HCT116 (cell line): Measurements from ENCODE around the gene CCL14. TPM values are rescaled to one million over a fixed set of nuclear protein-coding genes. Genes with fewer than 3 reads are reported as not detected.

ENCODE experiments used
- ATAC-seq: fragments of 200-7000 bp; cut with Tn5 transposase; 2 replicates; pipeline ENCODE4 v1.9.1; 2020; ENCODE audit warnings: mild to moderate bottlenecking, moderate library complexity
- BruUV-seq: library from RNA; stranded (reverse); fragments of 400-500 nt; replicated peaks from 2 replicates; lab custom pipeline; 2021; lab: Mats Ljungman, UMichigan
- CTCF ChIA-PET: fragments of 300-600 bp; sonication (Branson Sonifier 250); formaldehyde crosslinking; loops from one replicate; lab custom pipeline; 2021; ENCODE audit warnings: antibody characterized with exemption; lab: Charles Lee
- POLR2A ChIA-PET: fragments of 300-600, 350-600 bp; sonication (Branson Sonifier 250); formaldehyde crosslinking; loops from one replicate; lab custom pipeline; 2021; ENCODE audit warnings: antibody characterized with exemption; lab: Charles Lee
- RAD21 ChIA-PET, 2 experiments: fragments of 300-600 bp; sonication (Branson Sonifier 250); formaldehyde crosslinking; loops; one replicate each; lab custom pipeline; 2023; ENCODE audit warnings: low total read pairs in 2 of 2; ENCODE audit not compliant: uncharacterized antibody in 2 of 2, unreplicated experiment in 2 of 2, low non-redundant PET in 1 of 2; lab: Charles Lee
- DNase-seq: peaks from one replicate; pipeline ENCODE4 v3.0.0-alpha.2; 2010; ENCODE audit warnings: low read depth, low spot score
- H2AFZ ChIP-seq: fragments of 200-600 bp; shearing (Covaris generic), sonication (generic); 2 replicates; pipeline ENCODE4 v1.6.1; 2017; ENCODE audit warnings: low read depth, mixed run types, mixed read lengths, antibody characterized with exemption, low read length; ENCODE audit not compliant: poor library complexity, severe bottlenecking
- H3K27ac ChIP-seq: 2 replicates; pipeline ENCODE4 v1.5.1; 2012; ENCODE audit warnings: low read depth, low read length
- H3K27me3 ChIP-seq: fragments of 200-600 bp; sonication (generic); 2 replicates; pipeline ENCODE4 v1.6.1; 2016; ENCODE audit warnings: mixed run types, low read length, mixed read lengths; ENCODE audit not compliant: insufficient read depth
- H3K36me3 ChIP-seq, 2 experiments: fragments of 200-500 bp in 1 of 2; fragments of 200-600 bp in 1 of 2; sonication (Bioruptor generic) in 1 of 2; sonication (generic) in 1 of 2; 2 replicates each; pipeline versions ENCODE4 v1.5.1 to v1.6.1; 2014 to 2016; ENCODE audit warnings: low read length in 2 of 2, inconsistent platforms in 1 of 2, mixed read lengths in 1 of 2, mixed run types in 1 of 2; ENCODE audit not compliant: insufficient read depth in 2 of 2, control insufficient read depth in 1 of 2
- H3K4me1 ChIP-seq, 2 experiments: fragments of 200-600 bp in 1 of 2; sonication (generic) in 1 of 2; 2 replicates each; pipeline versions ENCODE4 v1.5.1 to v1.6.1; 2012 to 2017; ENCODE audit warnings: low read length in 2 of 2, inconsistent platforms in 1 of 2, mild to moderate bottlenecking in 1 of 2, mixed read lengths in 1 of 2, mixed run types in 1 of 2, moderate library complexity in 1 of 2; ENCODE audit not compliant: insufficient read depth in 2 of 2, control insufficient read depth in 1 of 2
- H3K4me2 ChIP-seq: fragments of 200-600 bp; sonication (generic); 2 replicates; pipeline ENCODE4 v1.6.1; 2017; ENCODE audit warnings: mixed run types, low read length, mixed read lengths
- H3K4me3 ChIP-seq, 2 experiments: fragments of 200-600 bp in 1 of 2; sonication (generic) in 1 of 2; replicated peaks in 1 of 2; 2 replicates each; pipeline ENCODE4 v1.5.1; 2011 to 2016; ENCODE audit warnings: low read length in 2 of 2, control low read depth in 1 of 2, low read depth in 1 of 2, mild to moderate bottlenecking in 1 of 2, mixed read lengths in 1 of 2, mixed run types in 1 of 2
- H3K79me2 ChIP-seq: fragments of 200-600 bp; sonication (generic); 2 replicates; pipeline ENCODE4 v1.6.1; 2017; ENCODE audit warnings: mild to moderate bottlenecking, mixed run types, low read length, moderate library complexity, mixed read lengths; ENCODE audit not compliant: insufficient read depth
- H3K9ac ChIP-seq: fragments of 200-600 bp; sonication (generic); 2 replicates; pipeline ENCODE4 v1.6.1; 2016; ENCODE audit warnings: low read length, mixed read lengths
- H3K9me2 ChIP-seq: fragments of 200-600 bp; sonication (generic), shearing (Covaris generic); 2 replicates; pipeline ENCODE4 v1.6.1; 2017; ENCODE audit warnings: mixed run types, mild to moderate bottlenecking, moderate library complexity; ENCODE audit not compliant: insufficient read depth
- H3K9me3 ChIP-seq, 2 experiments: fragments of 200-500 bp in 1 of 2; fragments of 200-600 bp in 1 of 2; sonication (Bioruptor generic) in 1 of 2; sonication (generic) in 1 of 2; 2 replicates each; pipeline ENCODE4 v1.6.1; 2014 to 2017; ENCODE audit warnings: low read length in 2 of 2, mixed read lengths in 2 of 2, inconsistent platforms in 1 of 2, low read depth in 1 of 2, mild to moderate bottlenecking in 1 of 2, mixed run types in 1 of 2, moderate library complexity in 1 of 2; ENCODE audit not compliant: control insufficient read depth in 1 of 2, insufficient read depth in 1 of 2
- H4K20me1 ChIP-seq: fragments of 200-600 bp; sonication (generic), shearing (Covaris generic); 2 replicates; pipeline ENCODE4 v1.6.1; 2017; ENCODE audit warnings: mixed run types, mild to moderate bottlenecking, moderate library complexity; ENCODE audit not compliant: insufficient read depth
- CEBPB ChIP-seq: IDR thresholded peaks from 2 replicates; pipeline ENCODE4 v1.6.1; 2012; ENCODE audit warnings: low read depth
- EGR1 ChIP-seq: IDR thresholded peaks from 2 replicates; pipeline ENCODE4 v1.6.1; 2012; ENCODE audit warnings: low read depth
- ELF1 ChIP-seq: IDR thresholded peaks from 2 replicates; pipeline ENCODE4 v1.6.1; 2012; ENCODE audit warnings: low read depth, borderline replicate concordance
- EZH2 ChIP-seq: fragments of 200-600 bp; sonication (generic); IDR thresholded peaks from 2 replicates; pipeline ENCODE4 v1.6.1; 2017; ENCODE audit warnings: antibody characterized with exemption, mixed run types
- EZH2phosphoT487 ChIP-seq: fragments of 200-600 bp; IDR thresholded peaks from 2 replicates; pipeline ENCODE4 v1.6.1; 2018; ENCODE audit warnings: antibody characterized with exemption, borderline replicate concordance
- FOSL1 ChIP-seq: IDR thresholded peaks from 2 replicates; pipeline ENCODE4 v1.6.1; 2012; ENCODE audit warnings: low read depth
- JUND ChIP-seq: IDR thresholded peaks from 2 replicates; pipeline ENCODE4 v1.6.1; 2012
- POLR2AphosphoS5 ChIP-seq: IDR thresholded peaks from 2 replicates; pipeline ENCODE4 v1.6.1; 2011; ENCODE audit warnings: mild to moderate bottlenecking, low read depth, low read length, moderate library complexity
- RAD21 ChIP-seq: IDR thresholded peaks from 2 replicates; pipeline ENCODE4 v1.6.1; 2012; ENCODE audit warnings: low read depth, mild to moderate bottlenecking
- REST ChIP-seq: IDR thresholded peaks from 2 replicates; pipeline ENCODE4 v1.6.1; 2012; ENCODE audit warnings: low read depth
- SIN3A ChIP-seq: IDR thresholded peaks from 2 replicates; pipeline ENCODE4 v1.6.1; 2012; ENCODE audit warnings: low read depth
- SP1 ChIP-seq: IDR thresholded peaks from 2 replicates; pipeline ENCODE4 v1.6.1; 2012; ENCODE audit warnings: low read depth
- SRF ChIP-seq: IDR thresholded peaks from 2 replicates; pipeline ENCODE4 v1.6.1; 2012; ENCODE audit warnings: low read depth
- TCF7L2 ChIP-seq: IDR thresholded peaks from 2 replicates; pipeline ENCODE4 v1.7.0; 2011; ENCODE audit warnings: borderline replicate concordance, inconsistent platforms; ENCODE audit not compliant: insufficient read depth, insufficient read length; ENCODE audit errors: extremely low read depth
- ZNF274 ChIP-seq: fragments of 200-500 bp; sonication (Bioruptor generic); IDR thresholded peaks from 2 replicates; pipeline ENCODE4 v1.6.1; 2014; ENCODE audit warnings: mild to moderate bottlenecking, low read depth, low read length, inconsistent platforms
- intact Hi-C: fragments of 100-400 bp; cut with micrococcal nuclease; formaldehyde crosslinking; loops from 2 replicates; pipeline ENCODE4 v1.10.0; 2022
- total RNA-seq: library from RNA; stranded (reverse); gene quantifications from one replicate; pipeline ENCODE4 v1.2.1, GENCODE V29; 2021; ENCODE audit not compliant: unreplicated experiment
- TF ChIP-seq, protein P1 (sequence below): IDR thresholded peaks from 2 replicates; pipeline ENCODE4 v1.6.1; 2012
- TF ChIP-seq, protein P2 (sequence below), 3 experiments: fragments of 200-600 bp in 1 of 3; sonication (generic) in 1 of 3; IDR thresholded peaks in 2 of 3; conservative IDR thresholded peaks in 1 of 3; 2 replicates each; pipeline ENCODE4 v1.5.1; 2012 to 2017; ENCODE audit warnings: low read depth in 2 of 3, low read length in 2 of 3, antibody characterized with exemption in 1 of 3, borderline replicate concordance in 1 of 3, control low read depth in 1 of 3, mild to moderate bottlenecking in 1 of 3, mixed read lengths in 1 of 3, mixed run types in 1 of 3, moderate library complexity in 1 of 3; ENCODE audit not compliant: insufficient read depth in 1 of 3

Gene CCL14
- total RNA-seq, 1 experiment from 2014 or later: not detected

GRCh38 chr17:36034127-36034526 is 47.6 kb upstream of the CCL14 start:
- POLR2A ChIA-PET: no interaction called here

GRCh38 chr17:36030956-36031355 is 44.4 kb upstream of the CCL14 start:
- H3K4me3 ChIP-seq: no peak overlapping the region
- POLR2A ChIA-PET: no interaction called here
- no peaks in the 10 kb centered on the region for H4K20me1 ChIP-seq
- H3K4me1 ChIP-seq: no peaks in the 10 kb centered on the region
- no peak overlapping the region for H3K4me2 ChIP-seq
- H3K79me2 ChIP-seq: no peaks in the 10 kb centered on the region
- H3K9me2 ChIP-seq: no peaks in the 10 kb centered on the region
- CTCF ChIA-PET: no interaction called here
- ATAC-seq (no peak), DNase-seq (no peak)
- no peak overlapping the region for H3K27ac ChIP-seq
- no peak overlapping the region for H3K9ac ChIP-seq
- RAD21 ChIA-PET: no interaction called here
- peaks cover 18% of the 10 kb centered on the region for H3K27me3 ChIP-seq
- no peaks in the 10 kb centered on the region for H3K9me3 ChIP-seq
- H3K36me3 ChIP-seq: no peaks in the 10 kb centered on the region
- no TSS peak for BruUV-seq
- intact Hi-C loops: no loop called here
- no peak overlapping the region for H2AFZ ChIP-seq
- TF ChIP-seq, protein P1, sequence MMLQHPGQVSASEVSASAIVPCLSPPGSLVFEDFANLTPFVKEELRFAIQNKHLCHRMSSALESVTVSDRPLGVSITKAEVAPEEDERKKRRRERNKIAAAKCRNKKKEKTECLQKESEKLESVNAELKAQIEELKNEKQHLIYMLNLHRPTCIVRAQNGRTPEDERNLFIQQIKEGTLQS: no peak
- TF ChIP-seq ZNF274 (no peak), EGR1 (no peak), SIN3A (no peak), CEBPB (no peak), RAD21 (no peak), SP1 (no peak), POLR2AphosphoS5 (no peak), EZH2phosphoT487 (no peak), SRF (no peak), ELF1 (no peak), JUND (no peak), FOSL1 (no peak), REST (no peak)

More at GRCh38 chr17:36034127-36034526, 47.6 kb upstream of the CCL14 start:
- Histone ChIP-seq H4K20me1 (no peaks in the 10 kb centered on the region), H3K4me2 (no peak overlapping the region), H3K27ac (no peak overlapping the region), H2AFZ (no peak overlapping the region), H3K9me2 (no peaks in the 10 kb centered on the region), H3K4me1 (no peaks in the 10 kb centered on the region), H3K4me3 (no peak overlapping the region), H3K79me2 (no peaks in the 10 kb centered on the region), H3K9ac (no peak overlapping the region), H3K27me3 (peaks cover 10% of the 10 kb centered on the region; the same call in 1 of the 2 replicates), H3K36me3 (no peaks in the 10 kb centered on the region), H3K9me3 (no peaks in the 10 kb centered on the region)
- TF ChIP-seq TCF7L2: no peak
- TF ChIP-seq RAD21: no peak
- no peak for TF ChIP-seq EZH2
- TF ChIP-seq, protein P2, sequence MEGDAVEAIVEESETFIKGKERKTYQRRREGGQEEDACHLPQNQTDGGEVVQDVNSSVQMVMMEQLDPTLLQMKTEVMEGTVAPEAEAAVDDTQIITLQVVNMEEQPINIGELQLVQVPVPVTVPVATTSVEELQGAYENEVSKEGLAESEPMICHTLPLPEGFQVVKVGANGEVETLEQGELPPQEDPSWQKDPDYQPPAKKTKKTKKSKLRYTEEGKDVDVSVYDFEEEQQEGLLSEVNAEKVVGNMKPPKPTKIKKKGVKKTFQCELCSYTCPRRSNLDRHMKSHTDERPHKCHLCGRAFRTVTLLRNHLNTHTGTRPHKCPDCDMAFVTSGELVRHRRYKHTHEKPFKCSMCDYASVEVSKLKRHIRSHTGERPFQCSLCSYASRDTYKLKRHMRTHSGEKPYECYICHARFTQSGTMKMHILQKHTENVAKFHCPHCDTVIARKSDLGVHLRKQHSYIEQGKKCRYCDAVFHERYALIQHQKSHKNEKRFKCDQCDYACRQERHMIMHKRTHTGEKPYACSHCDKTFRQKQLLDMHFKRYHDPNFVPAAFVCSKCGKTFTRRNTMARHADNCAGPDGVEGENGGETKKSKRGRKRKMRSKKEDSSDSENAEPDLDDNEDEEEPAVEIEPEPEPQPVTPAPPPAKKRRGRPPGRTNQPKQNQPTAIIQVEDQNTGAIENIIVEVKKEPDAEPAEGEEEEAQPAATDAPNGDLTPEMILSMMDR (IDR thresholded peaks at IDR 0.05 in 2 of 3, conservative IDR thresholded peaks at IDR 0.05 in 1 of 3; ENCODE audit: borderline replicate concordance in 1 of 3, insufficient read depth in 1 of 3, low read depth in 2 of 3, low read length in 2 of 3): no peak
- DNase-seq: no peak
- CTCF ChIA-PET: no interaction called here
- intact Hi-C loops: no loop called here
- RAD21 ChIA-PET: no interaction called here
- no peak for ATAC-seq
- BruUV-seq: no TSS peak
